Ovary (tissue), 3 donors: Measurements from ENCODE around the gene OSBPL9.

ENCODE experiments used
- POLR2A ChIP-seq: fragments of 450-650 bp; IDR thresholded peaks from one replicate; pipeline ENCODE4 v1.6.1; 2017; ENCODE audit warnings: antibody characterized with exemption, mild to moderate bottlenecking, moderate library complexity
- TF ChIP-seq, protein P1 (sequence below), 3 donors: fragments of 450-650 bp in 2 of 3; fragments of 200-600 bp in 1 of 3; IDR thresholded peaks; one replicate each; pipeline versions ENCODE4 v1.5.1 to v1.8.0; 2016 to 2022; ENCODE audit warnings: antibody characterized with exemption in 3 of 3, mild to moderate bottlenecking in 1 of 3
- donor health status: DM: no; HTN: no; CAD: no.

- TF ChIP-seq, protein P1, sequence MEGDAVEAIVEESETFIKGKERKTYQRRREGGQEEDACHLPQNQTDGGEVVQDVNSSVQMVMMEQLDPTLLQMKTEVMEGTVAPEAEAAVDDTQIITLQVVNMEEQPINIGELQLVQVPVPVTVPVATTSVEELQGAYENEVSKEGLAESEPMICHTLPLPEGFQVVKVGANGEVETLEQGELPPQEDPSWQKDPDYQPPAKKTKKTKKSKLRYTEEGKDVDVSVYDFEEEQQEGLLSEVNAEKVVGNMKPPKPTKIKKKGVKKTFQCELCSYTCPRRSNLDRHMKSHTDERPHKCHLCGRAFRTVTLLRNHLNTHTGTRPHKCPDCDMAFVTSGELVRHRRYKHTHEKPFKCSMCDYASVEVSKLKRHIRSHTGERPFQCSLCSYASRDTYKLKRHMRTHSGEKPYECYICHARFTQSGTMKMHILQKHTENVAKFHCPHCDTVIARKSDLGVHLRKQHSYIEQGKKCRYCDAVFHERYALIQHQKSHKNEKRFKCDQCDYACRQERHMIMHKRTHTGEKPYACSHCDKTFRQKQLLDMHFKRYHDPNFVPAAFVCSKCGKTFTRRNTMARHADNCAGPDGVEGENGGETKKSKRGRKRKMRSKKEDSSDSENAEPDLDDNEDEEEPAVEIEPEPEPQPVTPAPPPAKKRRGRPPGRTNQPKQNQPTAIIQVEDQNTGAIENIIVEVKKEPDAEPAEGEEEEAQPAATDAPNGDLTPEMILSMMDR (IDR thresholded peaks at IDR 0.05) = no peak
- TF ChIP-seq POLR2A = no peak
These were observed 35.7 kb upstream of the OSBPL9 start for GRCh38 chr1:51581238-51581637.
